ENCODE data around the gene MRPS33. TPM values are rescaled to one million over a fixed set of nuclear protein-coding genes. Genes with fewer than 3 reads are reported as not detected.
A peak's percentile ranks its signal among the peaks of the same experiment; 100 is the strongest.

Gene MRPS33
- total and polyA plus RNA-seq, 2 of the 13 experiments (the other 11 are each of a cell fraction or from before 2014, with no cell fraction given) = 50.9 to 91.0 TPM

DNA sequence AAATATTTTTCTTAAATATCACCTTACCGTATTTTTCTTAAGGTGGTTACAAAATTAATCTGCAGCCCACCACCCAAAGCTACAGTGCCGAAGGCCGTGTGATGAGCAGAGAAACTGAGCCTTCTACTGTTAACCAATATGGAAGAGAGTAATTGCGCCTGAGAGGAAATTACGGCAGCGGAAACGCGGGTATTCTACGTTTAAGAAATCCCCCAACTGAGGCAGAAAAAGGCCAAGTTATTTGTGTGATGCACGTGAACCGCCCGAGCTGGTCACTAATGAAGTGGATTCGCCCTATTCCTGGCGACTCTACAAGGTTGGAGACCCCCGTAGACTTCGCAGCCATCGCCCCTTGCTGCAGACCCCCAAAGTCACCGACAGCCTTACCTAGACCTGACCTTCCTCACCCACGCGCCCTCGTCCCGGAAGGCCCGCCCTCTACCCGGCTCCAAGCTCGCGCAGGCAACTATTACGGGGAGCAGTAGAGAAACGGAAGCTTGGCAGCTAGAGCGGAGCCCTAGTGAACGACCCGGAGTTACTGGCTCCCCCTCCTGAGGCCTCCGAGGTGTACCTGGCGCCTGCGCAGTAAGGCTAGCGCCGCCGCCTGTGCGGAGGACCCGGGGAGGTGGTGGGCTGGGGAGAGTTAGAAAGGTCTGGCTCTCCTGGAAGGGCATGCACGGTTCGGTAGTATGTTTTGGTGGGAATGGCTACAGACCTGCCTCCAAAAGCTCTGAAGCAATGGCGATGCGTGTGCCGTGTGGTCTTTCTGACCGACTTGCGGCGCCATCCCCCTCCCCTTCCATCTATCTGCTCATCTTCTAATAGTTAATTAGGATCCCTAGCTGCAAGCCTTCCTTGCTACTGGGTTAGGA, at the start of gene MRPS33 (continued):
- TF ChIP-seq, protein P1, sequence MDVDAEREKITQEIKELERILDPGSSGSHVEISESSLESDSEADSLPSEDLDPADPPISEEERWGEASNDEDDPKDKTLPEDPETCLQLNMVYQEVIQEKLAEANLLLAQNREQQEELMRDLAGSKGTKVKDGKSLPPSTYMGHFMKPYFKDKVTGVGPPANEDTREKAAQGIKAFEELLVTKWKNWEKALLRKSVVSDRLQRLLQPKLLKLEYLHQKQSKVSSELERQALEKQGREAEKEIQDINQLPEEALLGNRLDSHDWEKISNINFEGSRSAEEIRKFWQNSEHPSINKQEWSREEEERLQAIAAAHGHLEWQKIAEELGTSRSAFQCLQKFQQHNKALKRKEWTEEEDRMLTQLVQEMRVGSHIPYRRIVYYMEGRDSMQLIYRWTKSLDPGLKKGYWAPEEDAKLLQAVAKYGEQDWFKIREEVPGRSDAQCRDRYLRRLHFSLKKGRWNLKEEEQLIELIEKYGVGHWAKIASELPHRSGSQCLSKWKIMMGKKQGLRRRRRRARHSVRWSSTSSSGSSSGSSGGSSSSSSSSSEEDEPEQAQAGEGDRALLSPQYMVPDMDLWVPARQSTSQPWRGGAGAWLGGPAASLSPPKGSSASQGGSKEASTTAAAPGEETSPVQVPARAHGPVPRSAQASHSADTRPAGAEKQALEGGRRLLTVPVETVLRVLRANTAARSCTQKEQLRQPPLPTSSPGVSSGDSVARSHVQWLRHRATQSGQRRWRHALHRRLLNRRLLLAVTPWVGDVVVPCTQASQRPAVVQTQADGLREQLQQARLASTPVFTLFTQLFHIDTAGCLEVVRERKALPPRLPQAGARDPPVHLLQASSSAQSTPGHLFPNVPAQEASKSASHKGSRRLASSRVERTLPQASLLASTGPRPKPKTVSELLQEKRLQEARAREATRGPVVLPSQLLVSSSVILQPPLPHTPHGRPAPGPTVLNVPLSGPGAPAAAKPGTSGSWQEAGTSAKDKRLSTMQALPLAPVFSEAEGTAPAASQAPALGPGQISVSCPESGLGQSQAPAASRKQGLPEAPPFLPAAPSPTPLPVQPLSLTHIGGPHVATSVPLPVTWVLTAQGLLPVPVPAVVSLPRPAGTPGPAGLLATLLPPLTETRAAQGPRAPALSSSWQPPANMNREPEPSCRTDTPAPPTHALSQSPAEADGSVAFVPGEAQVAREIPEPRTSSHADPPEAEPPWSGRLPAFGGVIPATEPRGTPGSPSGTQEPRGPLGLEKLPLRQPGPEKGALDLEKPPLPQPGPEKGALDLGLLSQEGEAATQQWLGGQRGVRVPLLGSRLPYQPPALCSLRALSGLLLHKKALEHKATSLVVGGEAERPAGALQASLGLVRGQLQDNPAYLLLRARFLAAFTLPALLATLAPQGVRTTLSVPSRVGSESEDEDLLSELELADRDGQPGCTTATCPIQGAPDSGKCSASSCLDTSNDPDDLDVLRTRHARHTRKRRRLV (CRISPR knock-in tag; IDR thresholded peaks at IDR 0.05) = no peak
- no peak for TF ChIP-seq KLF13 (CRISPR knock-in tag; IDR thresholded peaks at IDR 0.05)
- TF ChIP-seq, protein P2, sequence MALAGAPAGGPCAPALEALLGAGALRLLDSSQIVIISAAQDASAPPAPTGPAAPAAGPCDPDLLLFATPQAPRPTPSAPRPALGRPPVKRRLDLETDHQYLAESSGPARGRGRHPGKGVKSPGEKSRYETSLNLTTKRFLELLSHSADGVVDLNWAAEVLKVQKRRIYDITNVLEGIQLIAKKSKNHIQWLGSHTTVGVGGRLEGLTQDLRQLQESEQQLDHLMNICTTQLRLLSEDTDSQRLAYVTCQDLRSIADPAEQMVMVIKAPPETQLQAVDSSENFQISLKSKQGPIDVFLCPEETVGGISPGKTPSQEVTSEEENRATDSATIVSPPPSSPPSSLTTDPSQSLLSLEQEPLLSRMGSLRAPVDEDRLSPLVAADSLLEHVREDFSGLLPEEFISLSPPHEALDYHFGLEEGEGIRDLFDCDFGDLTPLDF (CRISPR knock-in tag; IDR thresholded peaks at IDR 0.05) = peak; percentile 62; the same call in 1 of the 2 replicates
- TF ChIP-seq ZNF709 (CRISPR knock-in tag; IDR thresholded peaks at IDR 0.05) = peak; percentile 15; the same call in 1 of the 2 replicates
- TF ChIP-seq ZIK1 (CRISPR knock-in tag; IDR thresholded peaks at IDR 0.05; ENCODE audit: borderline replicate concordance, low read depth) = no peak
- TF ChIP-seq ZNF441 (CRISPR knock-in tag; IDR thresholded peaks at IDR 0.05; ENCODE audit: borderline replicate concordance) = peak; percentile 58; the same call in 1 of the 2 replicates
- TF ChIP-seq ATF7 (IDR thresholded peaks at IDR 0.05) = no peak
- TF ChIP-seq ATF7 (CRISPR knock-in tag; IDR thresholded peaks at IDR 0.05) = 0 out of 2 replicates have a peak, but pooled peaks have one; percentile 23
- TF ChIP-seq, protein P3, sequence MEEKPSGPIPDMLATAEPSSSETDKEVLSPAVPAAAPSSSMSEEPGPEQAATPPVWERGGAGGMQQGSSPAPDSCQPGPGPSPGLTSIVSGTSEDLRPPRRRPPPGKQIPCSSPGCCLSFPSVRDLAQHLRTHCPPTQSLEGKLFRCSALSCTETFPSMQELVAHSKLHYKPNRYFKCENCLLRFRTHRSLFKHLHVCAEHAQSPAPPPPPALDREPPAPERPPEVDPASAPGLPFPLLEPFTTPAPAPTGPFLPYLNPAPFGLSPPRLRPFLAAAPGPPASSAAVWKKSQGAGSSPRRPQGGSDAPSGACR (CRISPR knock-in tag; IDR thresholded peaks at IDR 0.05) = 0 out of 2 replicates have a peak, but pooled peaks have one; percentile 30
- TF ChIP-seq, protein P4, sequence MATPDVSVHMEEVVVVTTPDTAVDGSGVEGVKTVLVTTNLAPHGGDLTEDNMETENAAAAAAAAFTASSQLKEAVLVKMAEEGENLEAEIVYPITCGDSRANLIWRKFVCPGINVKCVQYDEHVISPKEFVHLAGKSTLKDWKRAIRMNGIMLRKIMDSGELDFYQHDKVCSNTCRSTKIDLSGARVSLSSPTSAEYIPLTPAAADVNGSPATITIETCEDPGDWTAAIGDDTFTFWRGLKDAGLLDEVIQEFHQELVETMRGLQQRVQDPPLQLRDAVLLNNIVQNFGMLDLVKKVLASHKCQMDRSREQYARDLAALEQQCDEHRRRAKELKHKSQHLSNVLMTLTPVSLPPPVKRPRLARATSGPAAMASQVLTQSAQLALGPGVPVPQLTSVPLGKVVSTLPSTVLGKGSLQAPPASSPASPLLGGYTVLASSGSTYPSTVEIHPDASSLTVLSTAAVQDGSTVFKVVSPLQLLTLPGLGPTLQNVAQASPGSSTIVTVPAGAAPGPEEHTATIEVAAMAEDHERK (CRISPR knock-in tag; IDR thresholded peaks at IDR 0.05; ENCODE audit: low read depth) = 0 out of 2 replicates have a peak, but pooled peaks have one; percentile 44
- TF ChIP-seq ZNF614 (CRISPR knock-in tag; IDR thresholded peaks at IDR 0.05; ENCODE audit: borderline replicate concordance) = no peak
- TF ChIP-seq KDM5A (IDR thresholded peaks at IDR 0.05; ENCODE audit: borderline replicate concordance, low read length) = peak; percentile 75; the same call in 1 of the 2 replicates
- TF ChIP-seq ZNF333 (CRISPR knock-in tag; IDR thresholded peaks at IDR 0.05; ENCODE audit: borderline replicate concordance) = no peak
- TF ChIP-seq ZXDC (CRISPR knock-in tag; IDR thresholded peaks at IDR 0.05) = no peak
- TF ChIP-seq NCOA2 (CRISPR knock-in tag; IDR thresholded peaks at IDR 0.05) = 0 out of 2 replicates have a peak, but pooled peaks have one; percentile 9
- TF ChIP-seq ZNF670 (CRISPR knock-in tag; IDR thresholded peaks at IDR 0.05; ENCODE audit: borderline replicate concordance) = peak; percentile 60; the same call in 1 of the 2 replicates

Measured in HepG2 (cell line).